ENCODE measurements around the gene MSI1. TPM values are rescaled to one million over a fixed set of nuclear protein-coding genes. Genes with fewer than 3 reads are reported as not detected.

Gene MSI1
- total RNA-seq, 4 donors from 2014 or later, result 0.16 to 9.2 (median 0.70) TPM

DNA sequence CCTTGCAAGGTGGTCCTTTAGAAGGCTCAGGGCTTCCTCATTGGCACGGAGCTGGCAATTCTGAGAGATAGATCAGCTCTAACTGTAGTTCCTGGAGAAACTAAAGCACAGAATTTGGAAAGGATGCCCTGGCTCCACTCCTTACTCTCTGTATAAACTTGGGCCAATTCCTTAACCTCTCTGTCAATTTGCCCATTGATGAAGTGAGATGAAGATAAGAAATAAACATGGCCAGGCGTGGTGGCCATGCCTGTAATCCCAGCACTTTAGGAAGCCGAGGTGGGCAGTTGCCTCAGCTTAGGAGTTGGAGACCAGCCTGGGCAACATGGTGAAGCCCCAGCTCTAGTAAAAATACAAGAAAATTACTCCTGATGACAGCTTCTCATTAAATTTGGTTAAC, 34.9 kb upstream of the MSI1 start:
- H3K27me3 ChIP-seq, result peaks cover 17% of the 10 kb centered on the region
- H3K4me3 ChIP-seq, result no peak overlapping the region
- WGBS, 2 donors (ENCODE audit: low coverage in 1 of 2), result 34% methylated on average over 3 of the region's 3 CpGs; no CpG with 5 or more reads in 1 of the 2 donors
- H3K36me3 ChIP-seq, result no peaks in the 10 kb centered on the region
- no peak overlapping the region for H3K27ac ChIP-seq
- ATAC-seq, result no peak
- no peaks in the 10 kb centered on the region for H3K4me1 ChIP-seq
- no peaks in the 10 kb centered on the region for H3K9me3 ChIP-seq
- TF ChIP-seq EP300 (IDR thresholded peaks at IDR 0.05), result no peak
- TF ChIP-seq POLR2AphosphoS5 (IDR thresholded peaks at IDR 0.05), result no peak
- TF ChIP-seq POLR2A (IDR thresholded peaks at IDR 0.05), result no peak
- TF ChIP-seq, protein P1, sequence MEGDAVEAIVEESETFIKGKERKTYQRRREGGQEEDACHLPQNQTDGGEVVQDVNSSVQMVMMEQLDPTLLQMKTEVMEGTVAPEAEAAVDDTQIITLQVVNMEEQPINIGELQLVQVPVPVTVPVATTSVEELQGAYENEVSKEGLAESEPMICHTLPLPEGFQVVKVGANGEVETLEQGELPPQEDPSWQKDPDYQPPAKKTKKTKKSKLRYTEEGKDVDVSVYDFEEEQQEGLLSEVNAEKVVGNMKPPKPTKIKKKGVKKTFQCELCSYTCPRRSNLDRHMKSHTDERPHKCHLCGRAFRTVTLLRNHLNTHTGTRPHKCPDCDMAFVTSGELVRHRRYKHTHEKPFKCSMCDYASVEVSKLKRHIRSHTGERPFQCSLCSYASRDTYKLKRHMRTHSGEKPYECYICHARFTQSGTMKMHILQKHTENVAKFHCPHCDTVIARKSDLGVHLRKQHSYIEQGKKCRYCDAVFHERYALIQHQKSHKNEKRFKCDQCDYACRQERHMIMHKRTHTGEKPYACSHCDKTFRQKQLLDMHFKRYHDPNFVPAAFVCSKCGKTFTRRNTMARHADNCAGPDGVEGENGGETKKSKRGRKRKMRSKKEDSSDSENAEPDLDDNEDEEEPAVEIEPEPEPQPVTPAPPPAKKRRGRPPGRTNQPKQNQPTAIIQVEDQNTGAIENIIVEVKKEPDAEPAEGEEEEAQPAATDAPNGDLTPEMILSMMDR (IDR thresholded peaks at IDR 0.05), result no peak

DNA sequence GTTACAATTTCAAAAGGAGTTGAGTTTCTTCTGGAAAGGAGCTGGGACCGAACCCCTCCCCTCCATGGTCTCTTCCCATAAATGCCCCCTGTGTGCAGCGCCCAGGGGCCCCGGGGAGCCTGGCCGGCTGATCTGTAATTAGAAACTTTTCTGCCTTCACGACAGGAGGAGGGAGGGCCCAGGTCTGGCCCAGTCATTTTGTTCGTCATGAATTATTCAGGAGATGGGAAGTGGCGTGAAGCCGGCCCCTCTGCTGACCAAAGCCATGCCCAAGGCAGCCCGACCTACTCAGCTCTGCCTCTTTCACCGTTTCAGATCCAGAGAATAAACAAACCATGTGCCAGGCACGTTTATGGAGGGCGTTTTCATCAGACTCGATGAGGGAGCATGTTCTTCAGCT, 33.3 kb upstream of the MSI1 start:
- Histone ChIP-seq H3K27me3 (peaks cover 33% of the 10 kb centered on the region), H3K4me1 (no peaks in the 10 kb centered on the region), H3K9me3 (no peaks in the 10 kb centered on the region), H3K36me3 (no peaks in the 10 kb centered on the region), H3K4me3 (no peak overlapping the region), H3K27ac (no peak overlapping the region)
- WGBS, 2 donors (ENCODE audit: low coverage in 1 of 2), result 0 to 50% methylated on average over 1 of the region's 13 CpGs
- TF ChIP-seq POLR2AphosphoS5 (IDR thresholded peaks at IDR 0.05), result no peak
- TF ChIP-seq POLR2A (IDR thresholded peaks at IDR 0.05), result no peak
- TF ChIP-seq, protein P1 (IDR thresholded peaks at IDR 0.05), result no peak
- TF ChIP-seq EP300 (IDR thresholded peaks at IDR 0.05), result no peak
- no peak for ATAC-seq

DNA sequence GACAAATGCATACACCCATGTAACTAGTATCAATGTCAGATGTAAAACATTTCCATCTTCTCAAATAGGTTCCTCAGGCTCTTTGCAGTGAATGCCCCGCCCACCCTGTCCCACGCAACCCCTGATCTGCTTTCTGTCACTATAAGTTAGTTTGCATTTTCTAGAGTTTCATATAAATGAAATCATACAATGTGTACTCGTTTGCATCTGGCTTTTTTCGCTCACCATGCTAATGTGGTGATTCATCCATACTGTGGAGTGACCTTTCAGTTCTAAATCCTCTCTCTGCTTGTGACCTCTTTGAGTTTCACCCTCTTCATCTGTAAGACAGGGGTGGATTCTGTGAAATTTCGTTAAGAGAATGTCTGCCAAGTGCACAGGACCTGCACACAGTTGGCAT, 30.6 kb upstream of the MSI1 start:
- H3K4me3 ChIP-seq, result no peak overlapping the region
- H3K4me1 ChIP-seq, result no peaks in the 10 kb centered on the region
- no peaks in the 10 kb centered on the region for H3K9me3 ChIP-seq
- no peak for ATAC-seq
- TF ChIP-seq, protein P1 (IDR thresholded peaks at IDR 0.05), result no peak
- TF ChIP-seq POLR2A (IDR thresholded peaks at IDR 0.05), result no peak
- no peak for TF ChIP-seq POLR2AphosphoS5 (IDR thresholded peaks at IDR 0.05)
- TF ChIP-seq EP300 (IDR thresholded peaks at IDR 0.05), result no peak
- 45 to 60% methylated on average over 5 of the region's 5 CpGs for WGBS, 2 donors (ENCODE audit: low coverage in 1 of 2)
- peaks cover 56% of the 10 kb centered on the region for H3K27me3 ChIP-seq
- H3K27ac ChIP-seq, result no peak overlapping the region
- no peaks in the 10 kb centered on the region for H3K36me3 ChIP-seq

DNA sequence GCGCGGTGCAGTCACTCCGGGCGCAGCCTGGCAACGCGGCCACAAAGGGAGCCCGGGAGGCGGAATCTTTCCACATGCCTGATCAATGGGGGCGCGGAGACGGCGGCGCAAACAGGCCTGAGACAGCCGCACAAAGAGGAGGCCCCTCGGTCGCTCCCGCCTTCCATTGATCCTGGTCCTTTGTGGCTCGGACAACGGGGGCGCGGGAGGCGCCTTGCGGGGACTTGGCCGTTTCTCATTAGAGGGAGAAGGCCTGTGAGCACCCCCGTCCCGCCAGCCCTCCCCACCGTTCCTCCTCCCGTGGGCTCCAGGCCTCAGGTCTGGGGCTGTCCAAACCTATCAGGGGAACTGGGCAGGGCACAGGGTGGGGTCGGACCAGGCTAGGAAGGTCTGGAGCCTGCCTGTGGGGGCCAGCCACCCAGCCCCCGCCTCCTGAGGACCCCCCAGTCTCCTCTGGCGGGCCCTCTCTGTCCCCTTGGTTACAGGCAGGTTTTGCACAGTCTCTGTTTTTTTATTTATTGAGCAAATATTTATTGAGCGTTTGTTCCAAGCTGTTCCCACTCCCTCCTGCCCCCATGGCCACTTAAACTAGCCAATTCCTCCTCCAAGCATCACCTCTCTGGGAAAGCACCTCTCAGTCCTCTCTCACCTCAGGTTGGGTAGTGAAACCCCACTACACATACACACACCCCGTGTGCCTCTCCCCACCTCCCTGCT, 29.0 kb upstream of the MSI1 start:
- H3K4me3 ChIP-seq, result no peak overlapping the region
- no peak for ATAC-seq
- H3K27me3 ChIP-seq, result peaks cover 71% of the 10 kb centered on the region
- no peaks in the 10 kb centered on the region for H3K36me3 ChIP-seq
- H3K27ac ChIP-seq, result no peak overlapping the region
- TF ChIP-seq POLR2A (IDR thresholded peaks at IDR 0.05) (no peak), EP300 (IDR thresholded peaks at IDR 0.05) (no peak), POLR2AphosphoS5 (IDR thresholded peaks at IDR 0.05) (no peak)
- TF ChIP-seq, protein P1 (IDR thresholded peaks at IDR 0.05), result no peak
- WGBS, 2 donors (ENCODE audit: low coverage in 1 of 2), result 50 to 67% methylated on average over 1 to 2 of the region's 33 CpGs
- no peaks in the 10 kb centered on the region for H3K4me1 ChIP-seq
- H3K9me3 ChIP-seq, result no peaks in the 10 kb centered on the region
